C4-2B (cell line): ENCODE results near the gene FOXJ3.

ENCODE experiments used
- H3K27ac ChIP-seq: fragments of 450-650 bp; 2 replicates; pipeline ENCODE4 v1.5.1; 2017
- ZFX ChIP-seq: fragments of 450-650 bp; IDR thresholded peaks from 2 replicates; pipeline ENCODE4 v1.6.1; 2017
- TF ChIP-seq, protein P1 (sequence below): fragments of 450-650 bp; conservative IDR thresholded peaks from 2 replicates; pipeline ENCODE4 v1.5.1; 2017; ENCODE audit warnings: mild to moderate bottlenecking

FOXJ3 gene

DNA sequence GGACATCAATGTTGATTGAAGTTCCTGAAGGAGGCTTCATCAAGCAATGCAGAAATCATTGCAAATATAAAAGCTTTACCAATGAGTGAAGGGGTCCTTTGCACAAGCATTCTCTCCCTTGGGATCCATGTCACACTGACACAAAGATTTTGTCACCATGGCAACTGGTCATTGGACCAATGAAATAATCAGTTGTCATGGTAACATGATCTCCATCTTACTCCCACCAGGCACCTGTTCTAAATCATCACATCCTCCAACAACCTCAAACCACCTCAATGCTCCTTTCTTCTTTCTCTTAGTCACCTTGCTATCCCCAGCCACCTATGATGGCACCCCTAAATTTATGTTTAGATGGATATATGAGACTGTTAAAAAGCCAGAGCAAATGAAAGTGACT, 13.5 kb upstream of the FOXJ3 start:
- TF ChIP-seq, protein P1, sequence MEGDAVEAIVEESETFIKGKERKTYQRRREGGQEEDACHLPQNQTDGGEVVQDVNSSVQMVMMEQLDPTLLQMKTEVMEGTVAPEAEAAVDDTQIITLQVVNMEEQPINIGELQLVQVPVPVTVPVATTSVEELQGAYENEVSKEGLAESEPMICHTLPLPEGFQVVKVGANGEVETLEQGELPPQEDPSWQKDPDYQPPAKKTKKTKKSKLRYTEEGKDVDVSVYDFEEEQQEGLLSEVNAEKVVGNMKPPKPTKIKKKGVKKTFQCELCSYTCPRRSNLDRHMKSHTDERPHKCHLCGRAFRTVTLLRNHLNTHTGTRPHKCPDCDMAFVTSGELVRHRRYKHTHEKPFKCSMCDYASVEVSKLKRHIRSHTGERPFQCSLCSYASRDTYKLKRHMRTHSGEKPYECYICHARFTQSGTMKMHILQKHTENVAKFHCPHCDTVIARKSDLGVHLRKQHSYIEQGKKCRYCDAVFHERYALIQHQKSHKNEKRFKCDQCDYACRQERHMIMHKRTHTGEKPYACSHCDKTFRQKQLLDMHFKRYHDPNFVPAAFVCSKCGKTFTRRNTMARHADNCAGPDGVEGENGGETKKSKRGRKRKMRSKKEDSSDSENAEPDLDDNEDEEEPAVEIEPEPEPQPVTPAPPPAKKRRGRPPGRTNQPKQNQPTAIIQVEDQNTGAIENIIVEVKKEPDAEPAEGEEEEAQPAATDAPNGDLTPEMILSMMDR, result no peak
- TF ChIP-seq ZFX, result no peak
- no peak overlapping the region for H3K27ac ChIP-seq

DNA sequence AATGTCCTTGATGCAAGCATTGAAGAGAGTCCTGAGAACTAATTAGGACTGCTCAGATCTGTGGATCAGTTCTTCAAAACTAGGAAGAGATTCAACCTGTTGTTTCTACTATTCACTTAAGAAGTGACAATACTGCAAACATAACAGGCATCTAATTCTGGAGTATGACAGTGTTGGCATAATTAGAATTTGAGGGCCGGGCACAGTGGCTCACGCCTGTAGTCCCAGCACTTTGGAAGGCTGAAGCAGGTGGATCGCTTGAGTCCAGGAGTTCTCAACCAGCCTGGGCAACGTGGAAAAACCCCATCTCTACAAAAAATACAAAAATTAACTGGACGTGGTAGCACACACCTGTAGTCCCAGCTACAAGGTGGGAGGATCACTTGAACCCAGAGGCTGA, 8.0 kb upstream of the FOXJ3 start:
- peak overlapping the region; percentile 31; the same call in 1 of the 2 replicates for H3K27ac ChIP-seq

DNA sequence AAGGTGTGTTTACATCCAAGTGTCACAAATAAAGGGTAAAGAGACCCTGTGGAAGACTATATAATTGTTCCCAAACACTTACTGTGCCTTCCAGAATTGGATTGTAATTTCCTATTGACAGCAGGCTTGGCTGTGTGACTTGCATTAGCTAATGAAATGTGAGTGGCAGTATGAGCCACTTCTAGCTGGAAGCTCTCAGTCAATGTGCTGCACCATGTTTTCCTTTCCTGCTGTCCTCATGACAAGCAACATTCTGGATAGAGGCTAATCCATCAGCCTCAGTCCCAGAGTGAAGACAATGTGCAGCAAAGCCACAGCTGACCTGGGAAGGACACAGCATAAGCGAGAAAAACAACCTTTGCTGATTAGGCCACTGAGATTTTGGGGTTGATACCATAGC, 5.9 kb upstream of the FOXJ3 start:
- peak overlapping the region; percentile 88 for H3K27ac ChIP-seq
- TF ChIP-seq ZFX, result no peak
- TF ChIP-seq, protein P1, result no peak

More for the DNA sequence above, 8.0 kb upstream of the FOXJ3 start:
- TF ChIP-seq ZFX, result no peak
- TF ChIP-seq, protein P1, result no peak

DNA sequence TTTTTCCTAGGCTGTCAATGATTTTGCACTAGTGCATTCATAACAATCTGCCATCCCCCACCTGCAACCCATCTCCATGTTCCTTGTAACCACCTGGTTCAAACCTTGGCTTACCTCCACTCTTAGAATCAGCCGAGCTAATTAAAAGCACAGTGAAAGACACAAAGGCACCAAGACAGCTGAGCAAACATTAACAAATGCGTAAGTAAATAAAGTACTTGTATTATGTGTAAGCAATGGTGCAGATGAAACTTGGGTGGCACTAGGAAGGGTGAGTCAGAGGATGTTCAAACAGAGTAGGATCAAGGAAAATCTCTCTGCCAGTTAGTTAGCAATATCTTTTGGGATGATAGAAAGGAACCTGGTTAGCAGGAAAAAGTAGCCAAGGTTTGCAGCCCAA, 5.1 kb upstream of the FOXJ3 start:
- H3K27ac ChIP-seq, result peak overlapping the region; percentile 28; the same call in 1 of the 2 replicates
- TF ChIP-seq, protein P1, result no peak
- no peak for TF ChIP-seq ZFX

DNA sequence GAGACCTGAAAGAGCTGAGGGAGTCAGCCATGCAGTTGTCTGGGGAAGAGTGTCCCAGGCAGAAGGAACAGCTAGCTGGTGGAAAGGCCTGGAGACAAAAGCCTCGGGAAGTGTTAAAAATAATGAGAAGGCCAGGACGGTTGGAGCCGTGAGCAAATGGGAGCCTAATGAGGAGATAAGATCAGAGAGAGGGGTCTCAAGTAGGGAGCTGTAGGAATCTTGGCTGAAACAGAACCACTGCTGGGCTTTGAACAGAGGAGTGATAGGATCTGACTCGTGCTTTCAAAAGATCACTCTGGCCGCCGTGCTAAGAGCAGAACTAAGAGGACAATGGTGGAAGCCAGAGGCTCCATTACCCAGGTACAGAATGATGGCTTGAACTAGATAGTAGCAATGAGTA, 1.9 kb upstream of the FOXJ3 start:
- no peak for TF ChIP-seq ZFX
- TF ChIP-seq, protein P1, result no peak
- peak overlapping the region; percentile 98 for H3K27ac ChIP-seq

DNA sequence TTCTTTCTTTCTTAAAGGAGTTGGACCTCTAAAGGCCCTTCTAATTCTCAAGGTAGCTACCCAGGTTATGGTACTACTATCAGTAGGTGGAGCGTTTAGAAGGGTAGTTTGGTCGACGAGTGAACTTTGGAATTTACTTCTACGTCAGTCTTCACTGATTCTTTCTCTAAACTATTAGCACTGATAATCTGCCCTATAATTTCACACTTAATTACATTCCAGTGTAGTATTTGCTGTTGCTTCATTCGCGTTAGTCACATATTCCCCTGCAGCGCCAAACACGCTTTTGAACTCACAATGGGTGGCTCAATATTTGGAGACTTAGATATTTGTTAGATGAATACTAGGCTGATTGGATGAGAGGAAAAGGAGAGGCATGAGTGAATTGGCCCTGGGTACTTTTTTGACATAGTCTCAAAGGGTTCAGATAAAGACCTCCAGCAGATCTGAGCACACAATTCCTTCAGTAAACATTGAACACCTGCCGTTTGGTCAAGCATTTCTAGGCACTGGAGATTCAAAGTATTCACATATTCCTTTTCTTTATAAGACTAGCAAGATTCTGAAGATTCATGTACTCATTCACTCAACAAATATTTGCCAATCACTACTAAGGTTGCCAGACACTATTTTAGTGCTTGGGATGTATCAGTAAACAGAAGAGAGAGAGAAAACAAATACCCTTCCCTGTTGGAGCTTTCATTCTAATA, 929 bp upstream of the FOXJ3 start:
- H3K27ac ChIP-seq, result peak overlapping the region; percentile 98
- TF ChIP-seq, protein P1, result no peak
- no peak for TF ChIP-seq ZFX

DNA sequence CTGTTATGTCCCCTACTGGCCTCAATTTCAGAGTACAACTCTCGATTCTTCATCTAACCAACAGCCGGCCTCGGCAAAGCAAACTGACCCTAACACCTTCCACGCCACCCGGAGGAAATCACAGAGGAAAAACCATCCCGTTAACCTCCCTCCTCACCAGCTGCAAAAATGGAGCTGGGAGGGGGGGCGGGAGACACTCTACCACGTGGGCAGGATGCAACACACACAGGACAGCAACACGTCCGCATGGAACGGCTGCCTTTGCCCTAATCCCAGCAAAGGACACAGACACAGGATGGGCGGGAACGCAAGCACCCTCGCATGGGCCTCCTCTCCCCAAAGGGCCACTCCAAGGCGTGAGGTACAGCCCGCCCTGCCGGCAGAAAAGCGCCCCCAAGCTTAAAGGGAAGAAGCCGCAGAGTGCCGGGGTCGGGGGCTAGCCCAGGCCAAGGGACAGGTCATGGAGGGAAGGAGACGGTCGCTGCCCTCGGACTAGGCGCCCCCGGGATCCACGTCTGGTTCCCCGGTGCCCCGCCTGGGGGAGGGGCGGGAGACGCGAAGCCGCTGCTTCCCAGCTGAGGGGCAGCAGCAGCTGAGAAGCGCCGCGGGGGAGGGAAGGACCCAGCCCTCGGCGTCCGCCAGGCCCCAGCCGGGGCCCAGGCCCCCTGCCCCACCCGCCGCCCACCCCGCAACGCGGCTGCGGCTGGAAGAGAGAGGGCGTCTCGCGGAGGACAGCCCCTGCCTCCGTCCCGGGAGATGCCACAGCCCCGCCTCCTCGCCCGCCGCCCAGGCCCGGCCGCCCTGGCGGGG, 590 bp downstream of the FOXJ3 start:
- TF ChIP-seq, protein P1, result no peak; the same call in 1 of the 2 replicates
- peak; percentile 82; the same call in 1 of the 2 replicates for TF ChIP-seq ZFX

More for the DNA sequence above, 590 bp downstream of the FOXJ3 start:
- peak overlapping the region; percentile 98 for H3K27ac ChIP-seq
